Nephron progenitor cell (in vitro differentiated cells): ENCODE measurements around the gene HLCS.
"Not testable (repeated sequence)": the region's sequence is repeated elsewhere in the genome, so short reads cannot be mapped to it uniquely, and the experiment has no call there.

Experiments used
- DNase-seq: peaks from one replicate; pipeline ENCODE4 v3.0.0; 2021
- H3K27ac Mint-ChIP-seq: 2 replicates; pipeline ENCODE4 v1.8.0; 2021; ENCODE audit warnings: mild to moderate bottlenecking, moderate library complexity, mixed read lengths
- H3K27me3 Mint-ChIP-seq: 2 replicates; pipeline ENCODE4 v1.8.0; 2021; ENCODE audit warnings: mild to moderate bottlenecking, low read depth, mixed read lengths; ENCODE audit not compliant: poor library complexity
- H3K36me3 Mint-ChIP-seq: 2 replicates; pipeline ENCODE4 v1.8.0; 2021; ENCODE audit warnings: low read depth, mixed read lengths
- H3K4me1 Mint-ChIP-seq: 2 replicates; pipeline ENCODE4 v1.8.0; 2021; ENCODE audit warnings: mixed read lengths
- H3K4me3 Mint-ChIP-seq: 2 replicates; pipeline ENCODE4 v1.8.0; 2021; ENCODE audit warnings: mild to moderate bottlenecking, moderate library complexity, mixed read lengths
- H3K9me3 Mint-ChIP-seq: 2 replicates; pipeline ENCODE4 v1.8.0; 2021; ENCODE audit warnings: mild to moderate bottlenecking, moderate library complexity, mixed read lengths
- CTCF ChIP-seq: fragments of 200-600 bp; sonication (generic); IDR thresholded peaks from 2 replicates; pipeline ENCODE4 v1.5.0; 2021; ENCODE audit warnings: antibody characterized with exemption

The HLCS gene

GRCh38 chr21:37001441-37001840 is 35.0 kb upstream of the HLCS start:
- no peaks in the 10 kb centered on the region for H3K4me1 Mint-ChIP-seq
- DNase-seq: no peak
- H3K9me3 Mint-ChIP-seq: peaks cover 12% of the 10 kb centered on the region
- TF ChIP-seq CTCF: no peak
- no peak overlapping the region for H3K27ac Mint-ChIP-seq
- no peak overlapping the region for H3K4me3 Mint-ChIP-seq
- peaks cover 65% of the 10 kb centered on the region for H3K27me3 Mint-ChIP-seq
- H3K36me3 Mint-ChIP-seq: no peaks in the 10 kb centered on the region

- H3K36me3 Mint-ChIP-seq: no peaks in the 10 kb centered on the region
- no peak overlapping the region for H3K27ac Mint-ChIP-seq
- H3K9me3 Mint-ChIP-seq: peaks cover 10% of the 10 kb centered on the region
- TF ChIP-seq CTCF: no peak
- no peaks in the 10 kb centered on the region for H3K4me1 Mint-ChIP-seq
- no peak overlapping the region for H3K4me3 Mint-ChIP-seq
- H3K27me3 Mint-ChIP-seq: peaks cover 56% of the 10 kb centered on the region
- DNase-seq: no peak
Measured at GRCh38 chr21:37000381-37000780, 33.9 kb upstream of the HLCS start.

GRCh38 chr21:36999131-36999898 is 32.8 kb upstream of the HLCS start:
- H3K4me1 Mint-ChIP-seq: no peaks in the 10 kb centered on the region
- no peaks in the 10 kb centered on the region for H3K9me3 Mint-ChIP-seq
- H3K4me3 Mint-ChIP-seq: no peak overlapping the region
- no peak overlapping the region for H3K27ac Mint-ChIP-seq
- no peaks in the 10 kb centered on the region for H3K36me3 Mint-ChIP-seq
- peaks cover 46% of the 10 kb centered on the region for H3K27me3 Mint-ChIP-seq
- no peak for DNase-seq
- TF ChIP-seq CTCF: no peak

- not testable (repeated sequence) for H3K4me1 Mint-ChIP-seq, H3K27ac Mint-ChIP-seq, DNase-seq, H3K9me3 Mint-ChIP-seq, H3K36me3 Mint-ChIP-seq, H3K4me3 Mint-ChIP-seq
- H3K27me3 Mint-ChIP-seq: peaks cover 28% of the 10 kb centered on the region
Measured at GRCh38 chr21:36995285-36995684, 28.8 kb upstream of the HLCS start.

GRCh38 chr21:36994501-36995158 is 28.2 kb upstream of the HLCS start:
- no peak for DNase-seq
- Mint-ChIP-seq H3K9me3 (no peaks in the 10 kb centered on the region), H3K36me3 (no peaks in the 10 kb centered on the region), H3K4me3 (no peak overlapping the region), H3K4me1 (peaks cover 10% of the 10 kb centered on the region), H3K27ac (no peak overlapping the region), H3K27me3 (peaks cover 25% of the 10 kb centered on the region)
- TF ChIP-seq CTCF: no peak

GRCh38 chr21:36992671-36993070 is 26.2 kb upstream of the HLCS start:
- Mint-ChIP-seq H3K9me3 (no peaks in the 10 kb centered on the region), H3K27me3 (peaks cover 10% of the 10 kb centered on the region), H3K27ac (no peak overlapping the region), H3K4me1 (peaks cover 10% of the 10 kb centered on the region), H3K36me3 (peaks cover 5% of the 10 kb centered on the region), H3K4me3 (no peak overlapping the region)
- DNase-seq: no peak
- TF ChIP-seq CTCF: no peak
